Sigmoid colon (tissue), 7 donors: ENCODE results near the gene LARP1. TPM values are rescaled to one million over a fixed set of nuclear protein-coding genes. Genes with fewer than 3 reads are reported as not detected.
"Not testable (repeated sequence)": the region's sequence is repeated elsewhere in the genome, so short reads cannot be mapped to it uniquely, and the experiment has no call there.

Source experiments
- DNase-seq: peaks from one replicate; pipeline ENCODE4 v3.0.0-alpha.2; 2019
- H3K27ac ChIP-seq, 4 donors: fragments of 200-600 bp; sonication (generic); one replicate each; pipeline ENCODE4 v1.5.1; 2016 to 2019; ENCODE audit warnings: mild to moderate bottlenecking in 1 of 4
- H3K27me3 ChIP-seq, 3 donors: fragments of 200-600 bp; sonication (generic); one replicate each; pipeline ENCODE4 v1.5.1; 2019; ENCODE audit warnings: mild to moderate bottlenecking in 1 of 3
- H3K36me3 ChIP-seq, 4 donors: fragments of 200-600 bp; sonication (generic); one replicate each; pipeline ENCODE4 v1.5.1; 2016 to 2019
- H3K4me1 ChIP-seq, 4 donors: fragments of 200-600 bp; sonication (generic); one replicate each; pipeline ENCODE4 v1.5.1; 2017 to 2019
- H3K4me3 ChIP-seq, 4 donors: fragments of 200-600 bp; sonication (generic); one replicate each; pipeline ENCODE4 v1.5.1; 2017 to 2019; ENCODE audit warnings: mild to moderate bottlenecking in 2 of 4, moderate library complexity in 1 of 4
- H3K9me3 ChIP-seq, 4 donors: fragments of 200-600 bp in 3 of 4; sonication (generic) in 3 of 4; one replicate each; pipeline versions ENCODE4 v1.5.1 to v1.6.1; 2013 to 2019
- CTCF ChIP-seq, 4 experiments: fragments of 450-650 bp in 3 of 4; fragments of 200-600 bp in 1 of 4; IDR thresholded peaks; one replicate each; pipeline ENCODE4 v1.5.1; 2016 to 2019; ENCODE audit warnings: antibody characterized with exemption in 4 of 4, mild to moderate bottlenecking in 3 of 4, moderate library complexity in 2 of 4
- EP300 ChIP-seq, 4 donors: sonication (generic); formaldehyde crosslinking; IDR thresholded peaks; one replicate each; pipeline ENCODE4 v1.6.1; 2017; ENCODE audit warnings: antibody characterized with exemption in 4 of 4
- POLR2A ChIP-seq, 2 donors: fragments of 450-650 bp; IDR thresholded peaks; one replicate each; pipeline ENCODE4 v1.6.1; 2016; ENCODE audit warnings: antibody characterized with exemption in 2 of 2, mild to moderate bottlenecking in 2 of 2, moderate library complexity in 2 of 2
- POLR2AphosphoS5 ChIP-seq, 4 donors: sonication (generic); formaldehyde crosslinking; IDR thresholded peaks; one replicate each; pipeline ENCODE4 v1.6.1; 2017; ENCODE audit warnings: antibody characterized with exemption in 4 of 4
- WGBS, 2 donors: extraction: QIAGEN DNeasy Blood & Tissue Kit; methylation state at CpG; one replicate each; pipeline ENCODE4 v1.1.7; 2013; 5-methylcytosine and 5-hydroxymethylcytosine counted together
- intact Hi-C: fragments of 100-400 bp; cut with DNase I; formaldehyde crosslinking; loops from one replicate; pipeline ENCODE4 v1.15.1; 2023
- polyA plus RNA-seq, 3 donors: library from polyadenylated mRNA; stranded (reverse); fragments of 200-250 nt; gene quantifications; one replicate each; pipeline ENCODE4 v1.2.3, GENCODE V29; 2013
- total RNA-seq, 4 donors: library from RNA; depleted of rRNA; stranded (reverse); fragments of >200 nt; gene quantifications; one replicate each; pipeline ENCODE4 v1.1.0, GENCODE V29; 2016
- donor health status: healthy with polysubstance abuse.
- donor health status: Bipolar disorder and iron deficiency.
- donor health status: healthy.

LARP1 gene
- total and polyA plus RNA-seq, 7 donors: 10.2 to 97.8 (median 49.0) TPM

GRCh38 chr5:154727361-154727760 is 27.8 kb upstream of the LARP1 start:
- TF ChIP-seq EP300 (IDR thresholded peaks at IDR 0.05): no peak
- no peak for TF ChIP-seq CTCF (IDR thresholded peaks at IDR 0.05)
- TF ChIP-seq POLR2A (IDR thresholded peaks at IDR 0.05): no peak
- TF ChIP-seq POLR2AphosphoS5 (IDR thresholded peaks at IDR 0.05): no peak
- WGBS, 2 donors: 22 to 60% methylated on average over 1 of the region's 1 CpG
- no peak for DNase-seq

GRCh38 chr5:154728939-154729588 is 26.1 kb upstream of the LARP1 start:
- H3K27me3 ChIP-seq: no peaks in the 10 kb centered on the region
- H3K4me3 ChIP-seq: no peak overlapping the region
- intact Hi-C loops: no loop called here
- H3K9me3 ChIP-seq: no peaks in the 10 kb centered on the region
- 85 to 87% methylated on average over 3 of the region's 3 CpGs for WGBS, 2 donors
- TF ChIP-seq POLR2A (IDR thresholded peaks at IDR 0.05) (no peak), CTCF (IDR thresholded peaks at IDR 0.05) (no peak), POLR2AphosphoS5 (IDR thresholded peaks at IDR 0.05) (no peak), EP300 (IDR thresholded peaks at IDR 0.05) (no peak)
- H3K4me1 ChIP-seq: peaks cover 0 to 5% (median 3%) of the 10 kb centered on the region in 4 donors
- H3K36me3 ChIP-seq: no peaks in the 10 kb centered on the region
- no peak for DNase-seq
- H3K27ac ChIP-seq: no peak overlapping the region

More at GRCh38 chr5:154727361-154727760, 27.8 kb upstream of the LARP1 start:
- H3K27ac ChIP-seq: no peak overlapping the region
- intact Hi-C loops: no loop called here
- no peaks in the 10 kb centered on the region for H3K9me3 ChIP-seq
- H3K27me3 ChIP-seq: no peaks in the 10 kb centered on the region
- no peaks in the 10 kb centered on the region for H3K36me3 ChIP-seq
- no peak overlapping the region for H3K4me3 ChIP-seq
- peaks cover 0 to 12% (median 7%) of the 10 kb centered on the region in 4 donors for H3K4me1 ChIP-seq

GRCh38 chr5:154729613-154730012 is 25.6 kb upstream of the LARP1 start:
- H3K9me3 ChIP-seq: no peaks in the 10 kb centered on the region
- TF ChIP-seq EP300 (IDR thresholded peaks at IDR 0.05): no peak
- TF ChIP-seq POLR2AphosphoS5 (IDR thresholded peaks at IDR 0.05): no peak
- no peak for TF ChIP-seq CTCF (IDR thresholded peaks at IDR 0.05)
- no peak overlapping the region for H3K4me3 ChIP-seq
- no peaks in the 10 kb centered on the region for H3K27me3 ChIP-seq
- no peak overlapping the region for H3K27ac ChIP-seq
- H3K4me1 ChIP-seq: peaks cover 0 to 1% (median 0%) of the 10 kb centered on the region in 4 donors
- no peak for DNase-seq
- H3K36me3 ChIP-seq: no peaks in the 10 kb centered on the region
- 37 to 66% methylated on average over 3 of the region's 3 CpGs for WGBS, 2 donors
- intact Hi-C loops: no loop called here

- 96 to 97% methylated on average over 8 of the region's 8 CpGs for WGBS, 2 donors
- H3K9me3 ChIP-seq, H3K27me3 ChIP-seq, DNase-seq, intact Hi-C loops, H3K4me3 ChIP-seq, H3K4me1 ChIP-seq, H3K36me3 ChIP-seq, H3K27ac ChIP-seq: not testable (repeated sequence)
These were observed 24.4 kb upstream of the LARP1 start for GRCh38 chr5:154730761-154731160.

GRCh38 chr5:154732212-154732611 is 23.0 kb upstream of the LARP1 start:
- H3K27ac ChIP-seq: no peak overlapping the region
- no peak for DNase-seq
- H3K36me3 ChIP-seq: no peaks in the 10 kb centered on the region
- no peak overlapping the region for H3K4me3 ChIP-seq
- no peaks in the 10 kb centered on the region for H3K27me3 ChIP-seq
- H3K9me3 ChIP-seq: no peaks in the 10 kb centered on the region
- TF ChIP-seq POLR2AphosphoS5 (IDR thresholded peaks at IDR 0.05) (no peak), CTCF (IDR thresholded peaks at IDR 0.05) (no peak), EP300 (IDR thresholded peaks at IDR 0.05) (no peak)
- H3K4me1 ChIP-seq: no peaks in the 10 kb centered on the region
- intact Hi-C loops: no loop called here
- WGBS, 2 donors: 96 to 100% methylated on average over 1 of the region's 1 CpG
